Measurements from ENCODE around the gene DCTN5. TPM values are rescaled to one million over a fixed set of nuclear protein-coding genes. Genes with fewer than 3 reads are reported as not detected.

The DCTN5 gene
- 50.3 and 99.3 TPM in 2 replicates for total RNA-seq

GRCh38 chr16:23640931-23641765 is at the start of gene DCTN5, which contains the start of gene PALB2:
Gene DCTN5, plus strand, starts transcription at chr16:23641466. Its CDS starts 77 bp downstream, at chr16:23641543.
Gene PALB2, minus strand, starts transcription at chr16:23641310. Its CDS starts 153 bp downstream, at chr16:23641157.

GRCh38 chr16:23595951-23596720 is 45.1 kb upstream of the DCTN5 start, which contains the start of gene NDUFAB1:
Gene NDUFAB1, minus strand, starts transcription at chr16:23596316. Its CDS starts 26 bp downstream, at chr16:23596290.

GRCh38 chr16:23678430-23679273 is 37.4 kb downstream of the DCTN5 start, which contains the start of gene PLK1:
Gene PLK1, plus strand, starts transcription at chr16:23678889. Its CDS starts 44 bp downstream, at chr16:23678933.

GRCh38 chr16:23712976-23713375 is 71.7 kb downstream of the DCTN5 start, which contains the start of gene ERN2:
Gene ERN2, minus strand, starts transcription at chr16:23713222. Its CDS starts 35 bp downstream, at chr16:23713187.

Other genes with a start within 250 kb of the DCTN5 start
- 18.5 and 26.9 TPM in 2 replicates for gene COG7, start 188.3 kb upstream of the DCTN5 start, total RNA-seq
- 38.4 and 39.0 TPM in 2 replicates for gene GGA2, start 131.0 kb upstream of the DCTN5 start, total RNA-seq
- gene EARS2, start 84.1 kb upstream of the DCTN5 start, total RNA-seq = 38.3 and 48.5 TPM in 2 replicates
- gene UBFD1, start 83.7 kb upstream of the DCTN5 start, total RNA-seq = 71.0 and 152 TPM in 2 replicates
- gene NDUFAB1, start 45.1 kb upstream of the DCTN5 start, total RNA-seq = 32.3 and 71.6 TPM in 2 replicates
- gene PALB2, start 156 bp upstream of the DCTN5 start, total RNA-seq = 7.0 and 8.4 TPM in 2 replicates
- 4.6 and 27.1 TPM in 2 replicates for gene PLK1, start 37.4 kb downstream of the DCTN5 start, total RNA-seq
- 0.15 and 0.33 TPM in 2 replicates for gene ERN2, start 71.8 kb downstream of the DCTN5 start, total RNA-seq
- not detected in 2 replicates for gene CHP2, start 113.6 kb downstream of the DCTN5 start, total RNA-seq
- gene PRKCB, start 194.5 kb downstream of the DCTN5 start, total RNA-seq = under 0.01 TPM in 1 of 2 replicates, not detected in the other